ENCODE measurements around the gene TAF6. TPM values are rescaled to one million over a fixed set of nuclear protein-coding genes. Genes with fewer than 3 reads are reported as not detected.

The TAF6 gene
- total RNA-seq, 1 donor from 2014 or later: 63.7 TPM

- DNase-seq (ENCODE audit: low spot score in 2 of 2, unreplicated experiment in 2 of 2): no peak
- H3K4me3 Mint-ChIP-seq: no peak overlapping the region
- H3K27ac Mint-ChIP-seq: peak overlapping the region; percentile 30
- H3K27me3 Mint-ChIP-seq (ENCODE audit: low read depth): no peaks in the 10 kb centered on the region
- peaks cover 17% of the 10 kb centered on the region for H3K4me1 Mint-ChIP-seq
- TF ChIP-seq, protein P1, sequence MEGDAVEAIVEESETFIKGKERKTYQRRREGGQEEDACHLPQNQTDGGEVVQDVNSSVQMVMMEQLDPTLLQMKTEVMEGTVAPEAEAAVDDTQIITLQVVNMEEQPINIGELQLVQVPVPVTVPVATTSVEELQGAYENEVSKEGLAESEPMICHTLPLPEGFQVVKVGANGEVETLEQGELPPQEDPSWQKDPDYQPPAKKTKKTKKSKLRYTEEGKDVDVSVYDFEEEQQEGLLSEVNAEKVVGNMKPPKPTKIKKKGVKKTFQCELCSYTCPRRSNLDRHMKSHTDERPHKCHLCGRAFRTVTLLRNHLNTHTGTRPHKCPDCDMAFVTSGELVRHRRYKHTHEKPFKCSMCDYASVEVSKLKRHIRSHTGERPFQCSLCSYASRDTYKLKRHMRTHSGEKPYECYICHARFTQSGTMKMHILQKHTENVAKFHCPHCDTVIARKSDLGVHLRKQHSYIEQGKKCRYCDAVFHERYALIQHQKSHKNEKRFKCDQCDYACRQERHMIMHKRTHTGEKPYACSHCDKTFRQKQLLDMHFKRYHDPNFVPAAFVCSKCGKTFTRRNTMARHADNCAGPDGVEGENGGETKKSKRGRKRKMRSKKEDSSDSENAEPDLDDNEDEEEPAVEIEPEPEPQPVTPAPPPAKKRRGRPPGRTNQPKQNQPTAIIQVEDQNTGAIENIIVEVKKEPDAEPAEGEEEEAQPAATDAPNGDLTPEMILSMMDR (IDR thresholded peaks at IDR 0.05; ENCODE audit: unreplicated experiment): no peak
- H3K36me3 Mint-ChIP-seq: peaks cover 48% of the 10 kb centered on the region
- H3K9me3 Mint-ChIP-seq: no peaks in the 10 kb centered on the region
These were observed 27.6 kb downstream of the TAF6 start for GRCh38 chr7:100091411-100092181.

GRCh38 chr7:100090527-100091410, 28.4 kb downstream of the TAF6 start:
- H3K9me3 Mint-ChIP-seq: no peaks in the 10 kb centered on the region
- no peaks in the 10 kb centered on the region for H3K27me3 Mint-ChIP-seq (ENCODE audit: low read depth)
- TF ChIP-seq, protein P1 (IDR thresholded peaks at IDR 0.05; ENCODE audit: unreplicated experiment): no peak
- H3K27ac Mint-ChIP-seq: no peak overlapping the region
- no peak for DNase-seq (ENCODE audit: low spot score in 2 of 2, unreplicated experiment in 2 of 2)
- H3K4me3 Mint-ChIP-seq: peak overlapping the region; percentile 43
- H3K36me3 Mint-ChIP-seq: peaks cover 45% of the 10 kb centered on the region
- peaks cover 17% of the 10 kb centered on the region for H3K4me1 Mint-ChIP-seq

GRCh38 chr7:100089458-100090196, 29.5 kb downstream of the TAF6 start:
- Mint-ChIP-seq H3K36me3 (peaks cover 37% of the 10 kb centered on the region), H3K9me3 (no peaks in the 10 kb centered on the region), H3K4me3 (peak overlapping the region; percentile 92), H3K27ac (peak overlapping the region; percentile 93), H3K27me3 (ENCODE audit: low read depth) (no peaks in the 10 kb centered on the region), H3K4me1 (peaks cover 17% of the 10 kb centered on the region)
- TF ChIP-seq, protein P1 (IDR thresholded peaks at IDR 0.05; ENCODE audit: unreplicated experiment): no peak
- DNase-seq (ENCODE audit: low spot score in 2 of 2, unreplicated experiment in 2 of 2): no peak

DNA sequence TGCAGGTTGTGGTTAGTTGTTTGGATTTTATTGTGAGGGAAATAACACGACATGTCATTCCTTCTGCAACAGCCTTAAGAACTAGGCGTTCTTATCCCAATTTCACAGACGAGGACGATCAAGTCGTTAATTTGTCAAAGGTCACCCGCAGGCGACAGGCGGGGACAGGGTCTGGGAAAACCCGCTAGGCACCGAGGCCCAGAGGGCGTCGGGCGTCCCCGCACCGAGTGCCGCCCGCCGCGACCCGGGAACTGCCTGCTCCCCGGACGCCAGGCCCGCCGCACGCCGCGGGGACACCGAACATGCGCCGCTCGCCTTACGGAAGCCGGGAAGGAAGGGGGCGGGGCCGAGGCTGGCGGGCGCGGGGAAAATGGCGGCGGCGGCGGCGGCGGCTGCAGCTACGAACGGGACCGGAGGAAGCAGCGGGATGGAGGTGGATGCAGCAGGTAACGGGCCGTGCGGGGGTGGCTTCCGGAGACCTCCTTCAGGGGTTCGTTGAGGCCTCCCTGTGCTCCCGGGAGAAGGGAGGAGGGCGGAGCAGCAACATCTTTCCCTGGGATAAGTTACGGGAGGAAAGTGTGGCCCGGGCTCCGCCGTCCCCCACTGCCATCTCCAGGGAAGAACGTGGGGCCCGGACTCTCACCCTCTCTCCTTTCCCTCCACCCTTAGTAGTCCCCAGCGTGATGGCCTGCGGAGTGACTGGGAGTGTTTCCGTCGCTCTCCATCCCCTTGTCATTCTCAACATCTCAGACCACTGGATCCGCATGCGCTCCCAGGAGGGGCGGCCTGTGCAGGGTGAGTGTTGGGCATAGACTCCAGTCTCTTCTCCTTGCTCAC, 30.3 kb downstream of the TAF6 start, which contains the start of gene COPS6:
COPS6 (plus strand) TSS at position 349 of the 837 bp plus-strand sequence; CDS start at position 371, 22 bp downstream.
- Mint-ChIP-seq H3K4me1 (peaks cover 17% of the 10 kb centered on the region), H3K9me3 (no peaks in the 10 kb centered on the region), H3K36me3 (peaks cover 36% of the 10 kb centered on the region), H3K4me3 (peak within 1 kb of the TSS; percentile 92), H3K27ac (peak within 1 kb of the TSS; percentile 93), H3K27me3 (ENCODE audit: low read depth) (no peaks in the 10 kb centered on the region)
- TF ChIP-seq, protein P1 (IDR thresholded peaks at IDR 0.05; ENCODE audit: unreplicated experiment): no peak
- DNase-seq (ENCODE audit: low spot score in 2 of 2, unreplicated experiment in 2 of 2): peak; percentile 83 to 91
